ENCODE data around the gene ARID2.

ARID2 gene

GRCh38 chr12:45729233-45730083, at the start of gene ARID2:
Gene ARID2, plus strand, starts transcription at chr12:45729706. Its CDS starts 131 bp downstream, at chr12:45729837.
- no peak for DNase-seq (ENCODE audit: low read depth, low spot score)

- DNase-seq (ENCODE audit: low read depth, low spot score): no peak
Observed at GRCh38 chr12:45680362-45680761, 49.1 kb upstream of the ARID2 start.

GRCh38 chr12:45681465-45681864, 48.0 kb upstream of the ARID2 start:
- DNase-seq (ENCODE audit: low read depth, low spot score): no peak

- no peak for DNase-seq (ENCODE audit: low read depth, low spot score)
Observed at GRCh38 chr12:45685680-45686079, 43.8 kb upstream of the ARID2 start.

GRCh38 chr12:45687081-45688015, 42.2 kb upstream of the ARID2 start:
- DNase-seq (ENCODE audit: low read depth, low spot score): no peak

- no peak for DNase-seq (ENCODE audit: low read depth, low spot score)
Observed at GRCh38 chr12:45688183-45688582, 41.3 kb upstream of the ARID2 start.

GRCh38 chr12:45695035-45695434, 34.5 kb upstream of the ARID2 start:
- no peak for DNase-seq (ENCODE audit: low read depth, low spot score)

- DNase-seq (ENCODE audit: low read depth, low spot score): no peak
Observed at GRCh38 chr12:45695606-45696005, 33.9 kb upstream of the ARID2 start.

GRCh38 chr12:45696049-45696448, 33.5 kb upstream of the ARID2 start:
- DNase-seq (ENCODE audit: low read depth, low spot score): no peak

GRCh38 chr12:45697371-45697770, 32.1 kb upstream of the ARID2 start:
- DNase-seq (ENCODE audit: low read depth, low spot score): no peak

- DNase-seq (ENCODE audit: low read depth, low spot score): no peak
Observed at GRCh38 chr12:45701296-45701695, 28.2 kb upstream of the ARID2 start.

- no peak for DNase-seq (ENCODE audit: low read depth, low spot score)
Observed at GRCh38 chr12:45703942-45704341, 25.6 kb upstream of the ARID2 start.

GRCh38 chr12:45704968-45705367, 24.5 kb upstream of the ARID2 start:
- DNase-seq (ENCODE audit: low read depth, low spot score): no peak

- no peak for DNase-seq (ENCODE audit: low read depth, low spot score)
Observed at GRCh38 chr12:45705404-45705803, 24.1 kb upstream of the ARID2 start.

- no peak for DNase-seq (ENCODE audit: low read depth, low spot score)
Observed at GRCh38 chr12:45707241-45707857, 22.2 kb upstream of the ARID2 start.

GRCh38 chr12:45708363-45708762, 21.1 kb upstream of the ARID2 start:
- DNase-seq (ENCODE audit: low read depth, low spot score): no peak

GRCh38 chr12:45708901-45709300, 20.6 kb upstream of the ARID2 start:
- DNase-seq (ENCODE audit: low read depth, low spot score): no peak

- DNase-seq (ENCODE audit: low read depth, low spot score): no peak
Observed at GRCh38 chr12:45712319-45712718, 17.2 kb upstream of the ARID2 start.

- no peak for DNase-seq (ENCODE audit: low read depth, low spot score)
Observed at GRCh38 chr12:45713078-45713477, 16.4 kb upstream of the ARID2 start.

GRCh38 chr12:45718306-45718705, 11.2 kb upstream of the ARID2 start:
- no peak for DNase-seq (ENCODE audit: low read depth, low spot score)

- DNase-seq (ENCODE audit: low read depth, low spot score): no peak
Observed at GRCh38 chr12:45720069-45720468, 9.4 kb upstream of the ARID2 start.

- DNase-seq (ENCODE audit: low read depth, low spot score): no peak
Observed at GRCh38 chr12:45721369-45721768, 8.1 kb upstream of the ARID2 start.

Data from iPS DF 19.7 (cell line).